AG08396 (cell line): Measurements from ENCODE around the gene RNF207.

Source experiments
- DNase-seq: peaks from one replicate; pipeline ENCODE4 v3.0.0; 2012; ENCODE audit warnings: low spot score, mixed read lengths

The RNF207 gene

GRCh38 chr1:6234502-6235295, 28.8 kb downstream of the RNF207 start:
- DNase-seq: no peak

DNA sequence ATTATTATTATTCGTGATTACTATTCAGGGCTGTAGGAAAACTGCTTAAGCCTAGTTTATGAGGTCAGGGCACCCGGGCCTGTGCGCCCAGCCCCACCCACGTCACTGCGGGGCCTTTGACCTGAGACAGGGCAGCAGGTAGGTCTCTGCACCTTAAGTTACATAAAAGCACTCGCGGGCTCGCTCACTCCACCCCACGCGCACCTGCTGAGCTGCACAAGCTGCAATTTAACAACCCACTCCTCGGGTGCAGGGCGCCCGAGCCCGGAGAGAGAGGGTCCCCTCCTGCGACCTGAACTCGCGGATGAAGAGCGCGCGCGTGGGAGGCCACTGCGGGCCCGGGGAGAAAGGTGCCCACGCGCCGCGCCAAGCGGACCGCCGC, 29.4 kb downstream of the RNF207 start:
- no peak for DNase-seq

GRCh38 chr1:6237093-6237492, 31.2 kb downstream of the RNF207 start:
- DNase-seq: no peak

DNA sequence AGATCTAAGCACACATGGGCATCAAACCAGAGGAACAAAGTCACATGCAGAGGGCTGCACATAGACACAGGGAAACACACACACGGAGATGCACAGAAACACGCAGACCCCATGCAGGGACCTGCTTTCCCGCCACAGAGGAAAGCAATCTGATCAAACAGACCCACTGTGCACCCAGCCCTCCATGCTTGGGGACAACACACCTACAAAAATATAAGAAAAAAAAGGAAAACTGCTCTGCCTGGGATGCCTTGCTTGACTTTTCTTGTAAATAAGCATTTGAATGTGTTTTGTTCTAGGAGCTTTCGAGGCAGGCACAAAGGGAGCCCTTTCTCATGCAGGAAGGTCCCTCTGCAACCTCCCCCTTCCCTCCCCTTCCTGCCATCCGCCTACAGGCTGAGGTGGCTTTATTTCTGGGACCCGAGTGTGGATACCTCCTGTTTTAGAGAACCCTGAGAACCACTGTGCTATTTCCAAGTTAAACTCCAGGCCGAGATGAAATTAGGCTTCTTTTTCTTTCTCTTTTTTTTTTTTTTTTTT, 33.4 kb downstream of the RNF207 start:
- DNase-seq: no peak

- no peak for DNase-seq
Measured at GRCh38 chr1:6239950-6240768, 34.2 kb downstream of the RNF207 start.

GRCh38 chr1:6241107-6241886, 35.4 kb downstream of the RNF207 start:
- DNase-seq: no peak

- no peak for DNase-seq
Measured at GRCh38 chr1:6241887-6242740, 36.2 kb downstream of the RNF207 start.

GRCh38 chr1:6243053-6243834, 37.3 kb downstream of the RNF207 start:
- DNase-seq: no peak

DNA sequence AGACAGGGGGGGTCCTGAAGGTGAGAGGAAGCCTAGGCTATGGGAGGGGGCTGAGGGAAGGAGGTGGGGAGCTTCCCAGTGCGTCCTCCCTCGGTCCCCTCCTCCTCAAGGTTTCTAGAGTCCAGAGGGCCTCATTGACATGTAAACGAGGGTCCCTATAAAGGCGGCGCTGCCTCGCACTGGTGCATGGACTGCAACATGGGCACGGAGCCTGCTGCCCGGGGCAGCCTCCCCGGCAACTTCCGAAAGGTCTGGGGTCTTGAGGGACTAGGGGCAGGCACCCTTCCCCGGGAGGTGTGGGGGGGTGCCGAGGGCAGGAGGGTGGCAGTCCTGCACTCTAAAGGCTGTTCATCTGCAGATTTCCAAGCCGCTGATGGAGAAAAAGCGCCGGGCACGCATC, 38.1 kb downstream of the RNF207 start, which contains the start of gene HES3:
HES3 (plus strand) TSS at position 187 of the 400 bp plus-strand sequence; CDS start at position 374, 187 bp downstream.
- DNase-seq: no peak

DNA sequence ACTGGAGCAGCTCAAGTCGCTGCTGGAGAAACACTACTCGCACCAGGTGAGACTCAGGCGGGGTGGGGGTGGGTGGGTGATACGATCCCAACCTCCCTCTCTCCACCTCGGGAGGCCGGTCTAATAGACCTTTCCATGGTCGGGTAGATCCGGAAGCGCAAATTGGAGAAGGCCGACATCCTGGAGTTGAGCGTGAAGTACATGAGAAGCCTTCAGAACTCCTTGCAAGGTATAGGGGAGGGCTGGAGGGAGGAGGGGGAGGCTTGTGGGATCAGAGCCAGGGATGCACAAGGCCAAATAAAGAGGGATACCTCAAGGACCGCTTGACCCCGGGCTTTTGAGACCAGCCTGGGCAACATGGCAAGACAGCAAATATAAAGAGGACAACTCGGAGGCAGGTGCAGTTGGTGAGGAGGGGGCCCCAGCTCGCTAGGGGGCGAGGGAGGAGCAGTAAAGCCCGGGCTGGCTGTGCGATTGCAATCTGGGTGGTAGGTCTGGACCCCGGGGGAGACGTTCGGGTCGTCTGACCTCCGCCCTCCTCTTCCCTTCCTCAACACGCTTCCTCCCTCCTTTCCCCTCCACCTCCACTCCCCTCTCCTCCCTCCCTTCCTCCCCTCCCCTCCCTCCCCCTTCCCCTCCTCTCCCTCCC, 38.6 kb downstream of the RNF207 start:
- DNase-seq: no peak

- DNase-seq: peak; percentile 94
Measured at GRCh38 chr1:6245086-6245868, 39.4 kb downstream of the RNF207 start.

DNA sequence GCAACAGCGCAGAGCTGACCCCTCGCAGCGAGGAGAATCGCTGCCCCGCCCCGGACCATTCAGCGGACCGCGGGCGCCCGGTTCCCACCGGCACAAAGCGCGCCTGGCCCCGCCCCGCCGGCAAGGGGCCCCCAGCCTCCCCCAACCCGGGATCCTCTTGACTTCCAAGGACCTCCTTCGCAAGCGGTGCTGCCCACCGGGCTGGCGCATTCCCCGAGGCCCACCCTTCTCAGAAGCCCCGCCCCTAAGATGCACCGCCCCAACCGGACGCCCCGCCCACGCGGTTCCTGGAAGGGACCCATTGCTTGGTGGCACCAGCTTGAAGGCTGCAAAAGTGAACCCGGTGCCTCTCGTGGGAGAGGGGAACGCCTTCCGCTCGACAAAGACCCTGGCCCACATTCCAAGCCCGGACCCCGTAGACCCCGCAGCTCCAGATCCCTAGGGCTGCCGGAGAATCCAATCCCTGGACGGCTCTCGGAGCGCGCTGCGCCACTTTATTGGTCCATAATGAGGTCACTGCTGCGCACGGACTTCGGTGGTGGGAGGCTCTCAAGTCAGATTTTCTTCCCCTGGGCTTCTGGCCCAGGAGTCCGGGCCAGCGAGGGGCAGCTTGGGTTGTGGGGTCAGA, 40.1 kb downstream of the RNF207 start:
- no peak for DNase-seq

GRCh38 chr1:6246497-6247467, 40.9 kb downstream of the RNF207 start:
- DNase-seq: peak; percentile 92

GRCh38 chr1:6247651-6248050, 41.7 kb downstream of the RNF207 start:
- DNase-seq: no peak

GRCh38 chr1:6248161-6248776, 42.4 kb downstream of the RNF207 start:
- DNase-seq: no peak

DNA sequence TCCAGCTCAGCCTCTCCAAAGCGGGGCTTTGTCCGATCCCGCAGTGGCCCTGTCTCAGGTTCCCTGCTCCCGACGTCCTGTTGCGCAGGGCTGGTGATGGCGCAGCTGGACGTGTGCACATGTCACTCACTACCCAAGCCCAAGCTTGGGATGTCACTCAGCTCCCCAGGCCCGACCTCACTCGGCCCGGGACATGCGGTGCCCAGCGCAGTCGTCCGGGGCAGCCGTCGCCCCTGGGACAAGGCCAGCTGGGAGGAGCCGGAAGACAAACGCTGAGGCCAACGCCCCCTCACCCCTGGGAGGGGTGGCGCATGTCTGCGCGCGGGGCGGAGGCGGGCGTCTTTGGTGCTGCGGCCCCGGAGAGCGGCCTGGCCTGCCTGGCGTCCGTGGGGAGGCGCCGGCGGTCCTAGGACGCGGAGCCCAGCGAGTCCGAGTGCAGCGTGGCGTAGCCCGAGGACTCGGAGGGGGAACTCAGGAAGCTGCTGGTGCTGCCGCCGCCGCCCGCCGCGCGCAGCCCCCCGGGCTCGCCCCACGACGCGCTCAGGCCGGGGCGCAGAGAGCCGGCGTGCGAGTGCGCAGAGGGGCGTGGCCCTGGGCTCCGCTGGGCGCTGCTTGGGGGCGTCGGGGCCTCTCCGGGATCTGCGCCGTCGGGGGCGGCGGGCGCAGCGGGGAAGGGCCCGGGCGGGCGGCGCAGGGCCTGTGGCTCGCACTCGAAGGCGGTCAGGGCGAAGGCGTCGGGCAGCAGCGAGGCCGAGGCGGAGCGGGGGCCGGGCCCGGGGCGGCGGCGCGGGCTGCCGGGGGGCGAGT, 43.2 kb downstream of the RNF207 start:
- peak; percentile 67 for DNase-seq
